H1 (cell line): ENCODE measurements around the gene SMIM24. TPM values are rescaled to one million over a fixed set of nuclear protein-coding genes. Genes with fewer than 3 reads are reported as not detected.

ENCODE experiments used
- CTCF ChIA-PET: fragments of 300-600 bp; sonication (Branson Sonifier 250); formaldehyde crosslinking; loops from one replicate; lab custom pipeline; 2021; ENCODE audit not compliant: partially characterized antibody; lab: Charles Lee
- POLR2A ChIA-PET: fragments of 300-600 bp; sonication (Branson Sonifier 250); formaldehyde crosslinking; loops from one replicate; lab custom pipeline; 2021; ENCODE audit warnings: inconsistent platforms; ENCODE audit not compliant: partially characterized antibody; lab: Charles Lee
- DNase-seq, 2 experiments: peaks; one replicate each; pipeline versions ENCODE4 v3.0.0 to v3.0.0-alpha.2; 2010 to 2022; ENCODE audit warnings: low spot score in 2 of 2, low read depth in 1 of 2, mixed read lengths in 1 of 2
- FAIRE-seq: peaks from 2 replicates; lab custom pipeline; 2011; peaks lifted over from hg19 to GRCh38; lab: Jason Lieb, UNC
- H2AFZ ChIP-seq: 2 replicates; pipeline ENCODE4 v1.8.1; 2012; ENCODE audit warnings: low read length, inconsistent platforms
- H2AK5ac ChIP-seq: 2 replicates; pipeline ENCODE4 v1.6.1; 2013; ENCODE audit warnings: low read depth, low read length
- H2BK120ac ChIP-seq: replicated peaks from 2 replicates; pipeline ENCODE3; 2013; ENCODE audit warnings: low read depth, low read length, inconsistent platforms
- H2BK12ac ChIP-seq: 2 replicates; pipeline ENCODE4 v1.6.1; 2013; ENCODE audit warnings: low read depth, low read length
- H2BK15ac ChIP-seq: 2 replicates; pipeline ENCODE4 v1.6.1; 2013; ENCODE audit warnings: low read length
- H2BK20ac ChIP-seq: 2 replicates; pipeline ENCODE4 v1.6.1; 2013; ENCODE audit warnings: low read length
- H2BK5ac ChIP-seq: 2 replicates; pipeline ENCODE4 v1.6.1; 2013; ENCODE audit warnings: low read depth, low read length
- H3K14ac ChIP-seq: 2 replicates; pipeline ENCODE4 v1.6.1; 2013; ENCODE audit warnings: inconsistent platforms; ENCODE audit not compliant: insufficient read length
- H3K18ac ChIP-seq: 2 replicates; pipeline ENCODE4 v1.6.1; 2013; ENCODE audit warnings: low read length; ENCODE audit errors: extremely low read depth
- H3K23ac ChIP-seq: 2 replicates; pipeline ENCODE4 v1.6.1; 2013; ENCODE audit warnings: inconsistent platforms; ENCODE audit not compliant: insufficient read length
- H3K23me2 ChIP-seq: 2 replicates; pipeline ENCODE4 v1.6.1; 2013; ENCODE audit warnings: low read depth, low read length
- H3K27ac ChIP-seq: 2 replicates; pipeline ENCODE4 v1.6.1; 2011; ENCODE audit warnings: low read depth, low read length, inconsistent platforms
- H3K27me3 ChIP-seq, 4 experiments: replicated peaks in 1 of 4; 1 replicate in 1 of 4; 2 replicates in 3 of 4; pipeline versions ENCODE4 v1.6.1 to v1.8.1; 2011 to 2013; ENCODE audit warnings: low read length in 3 of 4, mild to moderate bottlenecking in 3 of 4, inconsistent platforms in 2 of 4, mixed read lengths in 2 of 4, moderate library complexity in 1 of 4; ENCODE audit not compliant: control insufficient read depth in 3 of 4, insufficient read depth in 3 of 4; ENCODE audit errors: extremely low read depth in 1 of 4
- H3K36me3 ChIP-seq, 4 experiments: 2 replicates each; pipeline versions ENCODE4 v1.6.1 to v1.8.1; 2011 to 2013; ENCODE audit warnings: mild to moderate bottlenecking in 4 of 4, low read length in 3 of 4, moderate library complexity in 2 of 4, control low read depth in 1 of 4, inconsistent platforms in 1 of 4; ENCODE audit not compliant: insufficient read depth in 4 of 4, control insufficient read depth in 2 of 4
- H3K4ac ChIP-seq: replicated peaks from 2 replicates; pipeline ENCODE3; 2013; ENCODE audit warnings: low read length, low read depth, mixed read lengths, inconsistent platforms; ENCODE audit not compliant: insufficient read length
- H3K4me1 ChIP-seq, 4 experiments: replicated peaks in 1 of 4; 1 replicate in 1 of 4; 2 replicates in 3 of 4; pipeline versions ENCODE4 v1.6.1 to v1.8.1; 2011 to 2013; ENCODE audit warnings: low read length in 3 of 4, inconsistent platforms in 2 of 4, mixed read lengths in 1 of 4; ENCODE audit not compliant: insufficient read depth in 4 of 4, control insufficient read depth in 3 of 4
- H3K4me2 ChIP-seq, 2 experiments: 2 replicates each; pipeline versions ENCODE4 v1.6.1 to v1.8.1; 2011 to 2013; ENCODE audit warnings: low read depth in 2 of 2, low read length in 2 of 2, control low read depth in 1 of 2, inconsistent platforms in 1 of 2, mild to moderate bottlenecking in 1 of 2; ENCODE audit not compliant: insufficient read depth in 1 of 2
- H3K4me3 ChIP-seq, 4 experiments: fragments of 200-600, 300-600 bp in 1 of 4; sonication (generic), shearing (Covaris generic), sonication (Bioruptor Twin) in 1 of 4; 2 replicates each; pipeline versions ENCODE4 v1.5.1 to v1.8.1; 2011 to 2016; ENCODE audit warnings: low read length in 4 of 4, low read depth in 3 of 4, control low read depth in 2 of 4, inconsistent platforms in 2 of 4, mild to moderate bottlenecking in 2 of 4, mixed read lengths in 1 of 4, moderate library complexity in 1 of 4; ENCODE audit not compliant: insufficient read depth in 2 of 4; ENCODE audit errors: extremely low read depth in 1 of 4
- H3K56ac ChIP-seq: replicated peaks from 2 replicates; pipeline ENCODE3; 2013; ENCODE audit warnings: low read depth, mild to moderate bottlenecking, mixed read lengths, low read length, inconsistent platforms; ENCODE audit not compliant: insufficient read length
- H3K79me1 ChIP-seq: 2 replicates; pipeline ENCODE4 v1.6.1; 2013; ENCODE audit warnings: low read depth, low read length, control low read depth
- H3K79me2 ChIP-seq, 2 experiments: 2 replicates each; pipeline versions ENCODE4 v1.6.1 to v1.8.1; 2012 to 2013; ENCODE audit warnings: low read length in 2 of 2, mild to moderate bottlenecking in 2 of 2, inconsistent platforms in 1 of 2; ENCODE audit not compliant: insufficient read depth in 2 of 2, control insufficient read depth in 1 of 2
- H3K9ac ChIP-seq, 4 experiments: replicated peaks in 1 of 4; 1 replicate in 1 of 4; 2 replicates in 3 of 4; pipeline versions ENCODE4 v1.6.1 to v1.8.1; 2011 to 2013; ENCODE audit warnings: low read depth in 3 of 4, low read length in 3 of 4, control low read depth in 2 of 4, mild to moderate bottlenecking in 2 of 4, moderate library complexity in 2 of 4, inconsistent platforms in 1 of 4; ENCODE audit errors: extremely low read depth in 1 of 4
- H3K9me3 ChIP-seq, 2 experiments: 2 replicates each; pipeline versions ENCODE4 v1.6.1 to v1.8.1; 2012 to 2013; ENCODE audit warnings: mild to moderate bottlenecking in 2 of 2, moderate library complexity in 2 of 2, control low read depth in 1 of 2, inconsistent platforms in 1 of 2, low read depth in 1 of 2, low read length in 1 of 2, mixed read lengths in 1 of 2; ENCODE audit not compliant: insufficient read depth in 2 of 2
- H4K20me1 ChIP-seq, 2 experiments: replicated peaks in 1 of 2; 2 replicates each; pipeline versions ENCODE3 to v1.8.1; 2011 to 2013; ENCODE audit warnings: inconsistent platforms in 2 of 2, low read length in 2 of 2, mild to moderate bottlenecking in 1 of 2; ENCODE audit not compliant: insufficient read depth in 2 of 2, control insufficient read depth in 1 of 2
- H4K5ac ChIP-seq: 2 replicates; pipeline ENCODE4 v1.6.1; 2013; ENCODE audit warnings: low read length, low read depth, mixed read lengths, inconsistent platforms; ENCODE audit not compliant: insufficient read length
- H4K8ac ChIP-seq: 2 replicates; pipeline ENCODE4 v1.8.0; 2013; ENCODE audit warnings: mild to moderate bottlenecking, moderate library complexity, low read length, inconsistent platforms; ENCODE audit not compliant: insufficient read depth; ENCODE audit errors: extremely low read depth
- H4K91ac ChIP-seq: replicated peaks from 2 replicates; pipeline ENCODE3; 2013; ENCODE audit warnings: low read length, mixed read lengths, inconsistent platforms; ENCODE audit not compliant: insufficient read length
- ASH2L ChIP-seq: fragments of 200-600, 300-600 bp; sonication (generic); IDR thresholded peaks from one replicate; pipeline ENCODE4 v1.7.1; 2017; ENCODE audit warnings: low read length
- FOSL1 ChIP-seq: IDR thresholded peaks from 2 replicates; pipeline ENCODE4 v1.6.1; 2011; ENCODE audit warnings: mild to moderate bottlenecking, low read depth, low read length, moderate library complexity; ENCODE audit not compliant: insufficient read depth
- GABPA ChIP-seq: IDR thresholded peaks from 2 replicates; pipeline ENCODE4 v1.6.1; 2011; ENCODE audit warnings: mild to moderate bottlenecking, low read length, moderate library complexity, borderline replicate concordance; ENCODE audit not compliant: insufficient read depth
- RFX5 ChIP-seq: IDR thresholded peaks from 2 replicates; pipeline ENCODE4 v1.6.1; 2011; ENCODE audit warnings: low read depth, low read length, improper control_type of control experiment, borderline replicate concordance
- RNF2 ChIP-seq: fragments of 200-900, 300-1000 bp; sonication (generic); IDR thresholded peaks from 2 replicates; pipeline ENCODE4 v1.7.1; 2016; ENCODE audit warnings: borderline replicate concordance, low read depth, mild to moderate bottlenecking, antibody characterized with exemption, low read length; ENCODE audit not compliant: poor library complexity, severe bottlenecking; ENCODE audit errors: missing control alignments
- SIN3A ChIP-seq, 2 experiments: IDR thresholded peaks in 1 of 2; conservative IDR thresholded peaks in 1 of 2; 2 replicates each; pipeline ENCODE4 v1.6.1; 2011 to 2012; ENCODE audit warnings: low read length in 2 of 2, improper control_type of control experiment in 1 of 2, low read depth in 1 of 2, mild to moderate bottlenecking in 1 of 2
- SIX5 ChIP-seq: IDR thresholded peaks from 2 replicates; pipeline ENCODE4 v1.6.1; 2011; ENCODE audit warnings: mild to moderate bottlenecking, low read depth, low read length
- TAF1 ChIP-seq: IDR thresholded peaks from 2 replicates; pipeline ENCODE4 v1.6.1; 2011; ENCODE audit warnings: mild to moderate bottlenecking, low read depth, low read length
- TEAD4 ChIP-seq: IDR thresholded peaks from 2 replicates; pipeline ENCODE4 v1.6.1; 2012; ENCODE audit warnings: low read depth, low read length, inconsistent platforms, mixed read lengths
- WGBS, 2 experiments: shearing (Covaris generic) in 1 of 2; methylation state at CpG; one replicate each; pipeline versions ENCODE4 v1.1.6 to v1.1.7; 2013 to 2015; ENCODE audit warnings: low lambda C conversion rate in 2 of 2, mixed read lengths in 2 of 2, inconsistent platforms in 1 of 2, low coverage in 1 of 2, missing lambda C conversion rate in 1 of 2; ENCODE audit not compliant: insufficient replicate concordance in 2 of 2, insufficient coverage in 1 of 2, insufficient read length in 1 of 2; ENCODE audit errors: extremely low coverage in 1 of 2, missing lambda C conversion rate in 1 of 2; 5-methylcytosine and 5-hydroxymethylcytosine counted together
- polyA plus RNA-seq, 7 experiments: library from polyadenylated mRNA; depleted of rRNA in 3 of 7; stranded (reverse) in 5 of 7; unstranded in 2 of 7; fragments of >200 nt in 5 of 7; fragments of 200-250 nt in 2 of 7; gene quantifications; 1 replicate in 5 of 7; 2 replicates in 1 of 7; 4 replicates in 1 of 7; pipeline versions ENCODE4 v1.2.1 to v1.2.3, GENCODE V29; 2011 to 2013; ENCODE audit warnings: missing spikeins in 2 of 7, mixed read lengths in 2 of 7
- total RNA-seq: library from RNA; stranded (reverse); fragmentation: NEBNext Ultra II Directional; extraction: Animal tissue kit (Norgen Biotek cat#: 25700); gene quantifications from 2 replicates; pipeline ENCODE4 v1.2.1, GENCODE V29; 2021
- TF ChIP-seq, protein P1 (sequence below), 3 experiments: IDR thresholded peaks; 1 replicate in 2 of 3; 2 replicates in 1 of 3; pipeline versions ENCODE4 v1.5.1 to v1.6.1; 2011; ENCODE audit warnings: low read length in 3 of 3, mild to moderate bottlenecking in 3 of 3, inconsistent platforms in 2 of 3, low read depth in 1 of 3, moderate library complexity in 1 of 3; ENCODE audit not compliant: insufficient read depth in 1 of 3; ENCODE audit errors: control extremely low read depth in 1 of 3

The SMIM24 gene
- total and polyA plus RNA-seq, 2 of the 8 experiments (the other 6 are each of a cell fraction or from before 2014, with no cell fraction given), result 3.8 to 4.5 TPM

DNA sequence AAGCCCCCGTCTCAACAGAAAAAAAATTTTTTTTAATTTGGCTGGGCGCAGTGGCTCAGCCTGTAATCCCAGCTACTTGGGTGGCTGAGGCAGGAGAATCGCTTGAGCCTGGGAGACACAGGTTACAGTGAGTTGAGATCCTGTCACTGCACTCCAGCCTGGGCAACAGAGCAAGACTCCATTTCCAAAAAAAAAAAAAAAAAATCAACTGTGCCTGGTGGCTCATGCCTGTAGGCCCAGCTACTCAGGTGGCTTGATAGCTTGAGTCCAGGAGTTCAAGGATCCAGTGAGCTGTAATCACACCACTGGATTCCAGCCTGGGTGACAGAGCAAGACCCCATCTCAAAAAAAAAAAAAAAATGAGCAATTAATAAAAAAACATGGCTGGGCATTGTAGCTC is 21.5 kb upstream of the SMIM24 start:
- Histone ChIP-seq H3K18ac (no peak overlapping the region), H3K4me1 (no peaks in the 10 kb centered on the region; a peak in 3 of 7 replicates), H3K56ac (no peak overlapping the region), H2BK20ac (no peak overlapping the region), H2AK5ac (0 out of 2 replicates have a peak overlapping the region, but pooled peaks have one; percentile 24), H4K20me1 (peaks cover 1 to 4% of the 10 kb centered on the region in 2 experiments), H2BK5ac (no peak overlapping the region), H3K27me3 (no peaks in the 10 kb centered on the region), H2BK12ac (no peak overlapping the region), H3K79me1 (peaks cover 6% of the 10 kb centered on the region), H3K36me3 (peaks cover 0 to under 1% (median under 1%) of the 10 kb centered on the region in 4 experiments; a peak in 3 of 8 replicates), H4K91ac (no peak overlapping the region), H3K23me2 (peaks cover 15% of the 10 kb centered on the region), H3K79me2 (peaks cover 0 to 30% of the 10 kb centered on the region in 2 experiments; a peak in 2 of 4 replicates), H3K27ac (no peak overlapping the region), H3K23ac (no peak overlapping the region), H4K5ac (no peak overlapping the region), H4K8ac (peak overlapping the region; percentile 2; the same call in 1 of the 2 replicates), H3K4me3 (no peak overlapping the region), H2BK120ac (no peak overlapping the region), H2BK15ac (no peak overlapping the region), H2AFZ (no peak overlapping the region), H3K9ac (no peak overlapping the region), H3K9me3 (no peaks in the 10 kb centered on the region), H3K4me2 (no peak overlapping the region), H3K14ac (no peak overlapping the region), H3K4ac (no peak overlapping the region)
- DNase-seq, result no peak
- WGBS, 2 experiments, result 84% methylated on average over 3 of the region's 3 CpGs; no CpG with 5 or more reads in 1 of the 2 experiments
- ChIA-PET POLR2A (interaction anchor here (0.6 to 6.1 kb wide), 6 partner anchors 13 to 205 kb away, joined by 3 to 58 read pairs (median 4); partner anchors contain the start of gene SMIM44), CTCF (interaction anchor here (0.6 to 2.2 kb wide), 9 partner anchors 15 to 226 kb away, joined by 3 to 8 read pairs (median 4); no protein-coding TSS in a partner anchor)
- FAIRE-seq, result no peak
- TF ChIP-seq TAF1, result no peak
- TF ChIP-seq TEAD4, result no peak
- no peak for TF ChIP-seq FOSL1
- TF ChIP-seq, protein P1, sequence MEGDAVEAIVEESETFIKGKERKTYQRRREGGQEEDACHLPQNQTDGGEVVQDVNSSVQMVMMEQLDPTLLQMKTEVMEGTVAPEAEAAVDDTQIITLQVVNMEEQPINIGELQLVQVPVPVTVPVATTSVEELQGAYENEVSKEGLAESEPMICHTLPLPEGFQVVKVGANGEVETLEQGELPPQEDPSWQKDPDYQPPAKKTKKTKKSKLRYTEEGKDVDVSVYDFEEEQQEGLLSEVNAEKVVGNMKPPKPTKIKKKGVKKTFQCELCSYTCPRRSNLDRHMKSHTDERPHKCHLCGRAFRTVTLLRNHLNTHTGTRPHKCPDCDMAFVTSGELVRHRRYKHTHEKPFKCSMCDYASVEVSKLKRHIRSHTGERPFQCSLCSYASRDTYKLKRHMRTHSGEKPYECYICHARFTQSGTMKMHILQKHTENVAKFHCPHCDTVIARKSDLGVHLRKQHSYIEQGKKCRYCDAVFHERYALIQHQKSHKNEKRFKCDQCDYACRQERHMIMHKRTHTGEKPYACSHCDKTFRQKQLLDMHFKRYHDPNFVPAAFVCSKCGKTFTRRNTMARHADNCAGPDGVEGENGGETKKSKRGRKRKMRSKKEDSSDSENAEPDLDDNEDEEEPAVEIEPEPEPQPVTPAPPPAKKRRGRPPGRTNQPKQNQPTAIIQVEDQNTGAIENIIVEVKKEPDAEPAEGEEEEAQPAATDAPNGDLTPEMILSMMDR (IDR thresholded peaks at IDR 0.05; ENCODE audit: control extremely low read depth in 1 of 3, insufficient read depth in 1 of 3, low read depth in 1 of 3, low read length in 3 of 3), result no peak
- TF ChIP-seq ASH2L, result no peak
- TF ChIP-seq GABPA, result no peak
- no peak for TF ChIP-seq SIX5
- TF ChIP-seq RNF2, result no peak
- TF ChIP-seq SIN3A (conservative IDR thresholded peaks at IDR 0.05 in 1 of 2, IDR thresholded peaks at IDR 0.05 in 1 of 2; ENCODE audit: low read depth in 1 of 2, low read length in 2 of 2), result no peak
- no peak for TF ChIP-seq RFX5
